SK-N-MC (cell line): ENCODE measurements around the gene LGALS7B.

ENCODE experiments used
- EZH2 ChIP-seq: fragments of 200-600 bp; sonication (generic); IDR thresholded peaks from one replicate; pipeline ENCODE4 v1.6.1; 2017; ENCODE audit warnings: antibody characterized with exemption
- FOXP2 ChIP-seq: optimal IDR thresholded peaks from 2 replicates; pipeline ENCODE3; 2011; ENCODE audit warnings: mild to moderate bottlenecking, moderate library complexity; ENCODE audit not compliant: insufficient read depth; ENCODE audit errors: extremely low read length, control extremely low read depth
- POLR2AphosphoS5 ChIP-seq: IDR thresholded peaks from 2 replicates; pipeline ENCODE4 v1.6.1; 2012; ENCODE audit warnings: mild to moderate bottlenecking, low read depth, low read length, borderline replicate concordance

DNA sequence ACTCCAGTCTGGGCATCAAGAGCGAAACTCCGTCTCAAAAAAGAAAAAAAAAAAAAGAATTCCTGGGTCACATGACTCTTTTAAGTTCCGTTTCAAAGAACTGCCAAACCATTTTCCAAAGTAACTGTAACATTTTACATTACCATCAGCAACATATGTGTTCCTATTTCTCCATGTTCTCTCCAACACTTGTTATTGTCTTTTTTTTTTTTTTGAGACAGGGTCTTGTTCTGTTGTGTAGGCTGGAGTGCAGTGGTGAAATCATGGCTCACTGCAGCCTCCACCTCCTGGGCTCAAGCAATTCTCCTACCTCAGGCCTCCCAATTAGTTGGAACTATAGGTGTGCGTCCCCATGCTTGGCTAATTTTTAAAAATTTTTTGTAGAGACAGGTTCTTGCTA, 6.5 kb downstream of the LGALS7B start:
- TF ChIP-seq POLR2AphosphoS5 (no peak), EZH2 (no peak), FOXP2 (no peak)
